GM10266 (cell line): ENCODE data around the gene GRN.
"Not testable (repeated sequence)": the region's sequence is repeated elsewhere in the genome, so short reads cannot be mapped to it uniquely, and the experiment has no call there.

Experiments
- DNase-seq: peaks from one replicate; pipeline ENCODE4 v3.0.0; 2012; ENCODE audit errors: extremely low spot score
- TF ChIP-seq, protein P1 (sequence below): IDR thresholded peaks from 2 replicates; pipeline ENCODE4 v1.5.1; 2012; ENCODE audit warnings: mild to moderate bottlenecking, low read depth; ENCODE audit not compliant: control insufficient read depth, insufficient read depth; ENCODE audit errors: missing control alignments

The GRN gene

DNA sequence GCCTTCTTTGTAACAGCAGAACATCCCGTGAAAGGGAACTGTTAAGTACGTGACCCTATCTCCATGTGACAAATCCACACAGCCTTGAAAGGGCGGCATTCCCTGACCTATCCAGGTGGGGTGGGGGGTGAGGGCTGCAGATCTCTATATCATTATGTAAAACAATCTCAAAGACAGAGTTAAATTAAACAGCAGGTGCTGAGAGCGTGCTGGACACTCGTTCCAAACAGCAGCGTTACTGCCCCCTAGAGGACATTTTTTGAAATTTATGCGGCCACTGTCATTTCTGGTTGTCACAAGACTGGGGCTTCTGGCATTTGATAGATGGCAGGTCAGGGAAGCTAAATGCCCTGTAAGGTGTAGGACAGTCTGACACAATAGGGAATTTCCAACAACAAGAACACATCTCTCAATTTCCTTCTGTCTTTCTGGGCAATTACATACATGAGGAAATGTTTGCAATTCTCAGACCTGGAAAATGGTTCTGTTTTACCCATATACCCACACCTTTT is 13.8 kb upstream of the GRN start:
- peak; percentile 75 for DNase-seq
- TF ChIP-seq, protein P1, sequence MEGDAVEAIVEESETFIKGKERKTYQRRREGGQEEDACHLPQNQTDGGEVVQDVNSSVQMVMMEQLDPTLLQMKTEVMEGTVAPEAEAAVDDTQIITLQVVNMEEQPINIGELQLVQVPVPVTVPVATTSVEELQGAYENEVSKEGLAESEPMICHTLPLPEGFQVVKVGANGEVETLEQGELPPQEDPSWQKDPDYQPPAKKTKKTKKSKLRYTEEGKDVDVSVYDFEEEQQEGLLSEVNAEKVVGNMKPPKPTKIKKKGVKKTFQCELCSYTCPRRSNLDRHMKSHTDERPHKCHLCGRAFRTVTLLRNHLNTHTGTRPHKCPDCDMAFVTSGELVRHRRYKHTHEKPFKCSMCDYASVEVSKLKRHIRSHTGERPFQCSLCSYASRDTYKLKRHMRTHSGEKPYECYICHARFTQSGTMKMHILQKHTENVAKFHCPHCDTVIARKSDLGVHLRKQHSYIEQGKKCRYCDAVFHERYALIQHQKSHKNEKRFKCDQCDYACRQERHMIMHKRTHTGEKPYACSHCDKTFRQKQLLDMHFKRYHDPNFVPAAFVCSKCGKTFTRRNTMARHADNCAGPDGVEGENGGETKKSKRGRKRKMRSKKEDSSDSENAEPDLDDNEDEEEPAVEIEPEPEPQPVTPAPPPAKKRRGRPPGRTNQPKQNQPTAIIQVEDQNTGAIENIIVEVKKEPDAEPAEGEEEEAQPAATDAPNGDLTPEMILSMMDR, result peak; percentile 72

DNA sequence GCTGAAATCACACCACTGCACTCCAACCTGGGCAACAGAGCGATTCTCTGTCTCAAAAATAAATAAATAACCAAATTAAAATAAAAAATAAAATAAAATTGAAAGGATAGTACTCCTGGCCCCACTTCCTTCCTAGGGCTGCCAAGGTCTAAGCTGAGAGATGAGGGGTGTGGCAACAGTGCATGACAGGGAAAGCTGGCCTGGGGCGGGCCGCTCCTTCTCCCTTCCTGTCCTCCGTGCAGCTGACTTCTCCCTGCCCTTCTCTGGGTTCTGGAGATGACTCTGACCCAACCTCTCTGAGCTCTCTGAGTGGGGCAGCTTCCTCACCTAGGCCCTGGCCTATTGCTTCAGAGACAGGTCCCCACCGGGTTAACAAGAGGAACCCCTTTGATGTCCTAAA is 11.7 kb upstream of the GRN start:
- no peak for DNase-seq
- TF ChIP-seq, protein P1, result no peak

DNA sequence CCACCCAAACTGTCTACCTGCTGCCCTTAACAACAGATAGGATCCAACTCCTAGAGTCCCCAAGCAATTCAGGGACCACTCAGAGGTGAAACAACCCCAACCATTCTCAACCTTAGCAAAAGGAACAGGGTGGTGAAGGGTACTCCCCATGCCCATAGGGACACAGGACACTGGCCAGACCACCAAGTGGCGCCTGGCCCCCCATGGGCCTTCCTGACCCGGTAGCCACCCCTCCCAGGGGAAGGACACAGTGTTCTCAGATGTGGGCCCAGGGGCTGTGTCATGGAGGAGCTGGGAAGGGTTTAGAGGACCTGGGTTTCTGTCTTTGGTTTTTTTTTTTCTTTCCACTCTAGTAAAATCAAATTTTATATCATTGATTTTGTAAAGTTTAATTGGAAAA is 10.8 kb upstream of the GRN start:
- TF ChIP-seq, protein P1, result no peak
- DNase-seq, result no peak

DNA sequence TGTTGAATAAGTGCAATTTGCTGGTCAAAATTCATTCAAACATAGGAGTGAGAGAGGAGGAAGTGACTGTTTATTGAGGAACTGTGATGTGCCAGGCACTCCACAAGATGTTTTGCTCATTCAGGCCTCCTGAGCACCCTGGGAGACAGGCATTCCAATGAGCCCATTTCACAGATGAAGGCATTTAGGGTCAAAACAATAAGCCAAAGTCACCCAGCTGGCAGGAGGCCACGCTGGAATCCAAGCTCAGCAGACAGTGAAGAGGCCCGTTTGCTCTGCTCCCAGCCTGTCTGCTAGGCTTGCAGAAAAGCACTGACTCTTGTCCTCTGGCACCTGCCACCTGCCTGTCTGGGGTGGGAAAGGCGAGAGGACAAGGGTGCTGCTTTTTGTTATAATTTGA is 10.4 kb upstream of the GRN start:
- TF ChIP-seq, protein P1, result no peak
- no peak for DNase-seq

DNA sequence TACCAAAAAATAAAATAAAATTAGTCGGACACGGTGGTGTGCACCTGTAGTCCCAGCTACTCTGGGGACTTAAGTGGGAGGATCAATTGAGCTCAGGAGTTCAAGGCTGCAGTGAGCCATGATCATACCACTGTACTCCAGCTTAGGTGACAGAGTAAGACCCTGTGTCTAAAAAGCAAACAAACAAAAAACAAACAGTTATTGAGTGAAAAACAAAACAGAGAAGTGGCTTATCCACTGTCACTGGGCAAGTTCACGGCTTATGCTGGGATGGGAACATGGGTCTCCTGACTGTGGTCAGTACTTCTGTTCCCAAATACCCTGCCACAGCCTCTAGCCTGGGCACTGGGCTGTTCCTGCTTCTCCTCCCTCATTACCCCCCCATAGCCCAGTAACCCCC is 9.5 kb upstream of the GRN start:
- DNase-seq, result no peak
- TF ChIP-seq, protein P1, result no peak

DNA sequence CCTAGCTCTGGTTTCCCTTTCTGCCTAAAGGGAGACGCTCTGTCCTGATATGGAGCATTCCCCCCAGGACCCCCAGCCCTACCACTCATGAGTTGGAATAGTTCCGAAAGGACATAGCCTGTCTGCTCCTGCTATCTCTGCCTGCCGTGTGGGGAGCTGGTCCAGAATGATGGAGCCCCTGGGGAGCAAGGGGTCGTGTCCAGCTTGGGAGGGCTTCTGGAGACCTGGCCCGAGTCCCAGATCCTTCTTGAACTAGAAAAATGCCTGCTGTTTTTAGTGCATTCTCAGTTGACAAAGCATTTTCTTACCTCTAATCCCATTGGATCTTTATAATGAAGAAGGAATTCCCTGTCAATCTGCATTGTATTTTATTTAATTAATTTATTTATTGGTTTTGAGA is 9.1 kb upstream of the GRN start:
- TF ChIP-seq, protein P1, result no peak
- DNase-seq, result no peak

DNA sequence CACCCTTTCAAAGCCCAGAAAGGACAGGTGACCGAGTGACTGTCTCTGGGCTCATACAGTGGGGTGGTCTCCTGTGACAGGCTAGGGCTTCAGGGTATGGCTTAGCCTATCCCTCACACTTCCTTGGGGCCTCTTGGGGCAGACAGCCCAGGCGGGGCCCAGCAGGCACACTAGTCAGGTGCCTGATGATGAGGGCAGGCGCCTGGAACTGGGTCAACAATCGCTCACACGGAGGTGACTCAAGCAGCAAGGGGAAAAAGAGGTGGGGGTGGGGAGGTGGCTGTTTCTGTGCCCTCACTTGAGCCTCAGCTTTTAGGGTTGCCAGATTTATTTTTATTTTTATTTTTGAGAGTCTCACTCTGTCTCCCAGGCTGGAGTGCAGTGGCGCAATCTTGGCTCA is 6.4 kb upstream of the GRN start:
- TF ChIP-seq, protein P1, result no peak
- no peak for DNase-seq

DNA sequence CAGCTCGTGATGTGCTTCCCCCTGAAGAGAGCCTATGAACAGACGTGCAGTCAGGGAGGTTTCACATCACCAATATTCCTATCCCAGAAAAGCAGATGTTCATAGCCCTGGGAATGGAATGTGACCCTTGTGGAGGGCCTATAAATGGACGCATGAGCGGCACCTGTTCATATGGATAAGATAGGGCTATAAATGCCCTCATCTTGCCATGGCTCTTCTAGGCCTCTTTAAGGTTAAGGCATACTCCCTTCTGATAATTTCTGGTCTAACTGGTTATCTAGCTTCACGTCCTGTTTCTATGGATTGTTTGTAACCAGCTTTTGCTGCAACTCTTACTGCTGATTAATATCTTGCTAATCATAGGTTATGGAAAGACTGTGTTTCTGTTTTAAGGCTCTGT is 4.5 kb upstream of the GRN start:
- not testable (repeated sequence) for DNase-seq
